GM12878 (cell line): ENCODE results near the gene DDR2. TPM values are rescaled to one million over a fixed set of nuclear protein-coding genes. Genes with fewer than 3 reads are reported as not detected.

Experiments used
- ATAC-seq: fragments of 200-7000 bp; cut with Tn5 transposase; 3 replicates; pipeline ENCODE4 v1.9.1; 2020; ENCODE audit warnings: mild to moderate bottlenecking, moderate library complexity
- BruUV-seq: library from RNA; stranded (reverse); fragments of 400-500 nt; replicated peaks from 2 replicates; lab custom pipeline; 2021; lab: Mats Ljungman, UMichigan
- CTCF ChIA-PET: fragments of 300-600 bp; sonication (Branson Sonifier 250); formaldehyde crosslinking; extraction: SDS; loops from one replicate; lab custom pipeline; 2021; ENCODE audit warnings: inconsistent platforms; lab: Yijun Ruan, JAX
- POLR2A ChIA-PET: fragments of 350-600 bp; formaldehyde crosslinking; extraction: SDS; loops from one replicate; lab custom pipeline; 2021; ENCODE audit warnings: inconsistent platforms; lab: Charles Lee
- RAD21 ChIA-PET: fragments of 300-600 bp; sonication (Branson Sonifier 250); formaldehyde crosslinking; loops from one replicate; lab custom pipeline; 2023; ENCODE audit warnings: antibody characterized with exemption; ENCODE audit not compliant: unreplicated experiment; lab: Charles Lee
- SMC1A ChIA-PET: fragments of 300-600 bp; sonication (Branson Sonifier 250); formaldehyde crosslinking; loops from one replicate; lab custom pipeline; 2023; ENCODE audit not compliant: unreplicated experiment, uncharacterized antibody; lab: Charles Lee
- DNase-seq: peaks from one replicate; pipeline ENCODE4 v3.0.0-alpha.2; 2011; ENCODE audit warnings: low read depth, low spot score
- FAIRE-seq: peaks from 3 replicates; lab custom pipeline; 2011; peaks lifted over from hg19 to GRCh38; lab: Jason Lieb, UNC
- H2AFZ ChIP-seq: 2 replicates; pipeline ENCODE4 v1.6.0; 2011; ENCODE audit warnings: low read depth, low read length, control low read depth; ENCODE audit not compliant: control insufficient read depth
- H3K27ac ChIP-seq: 2 replicates; pipeline ENCODE4 v1.5.1; 2011; ENCODE audit warnings: control low read depth; ENCODE audit not compliant: control insufficient read depth, insufficient read depth
- H3K27me3 ChIP-seq, 2 experiments: replicated peaks in 1 of 2; 2 replicates each; pipeline versions ENCODE4 v1.6.0 to v1.6.1; 2011; ENCODE audit warnings: low read length in 1 of 2; ENCODE audit not compliant: control insufficient read depth in 2 of 2, insufficient read depth in 2 of 2
- H3K36me3 ChIP-seq, 2 experiments: 2 replicates each; pipeline ENCODE4 v1.5.1; 2011; ENCODE audit warnings: low read length in 1 of 2; ENCODE audit not compliant: control insufficient read depth in 2 of 2, insufficient read depth in 2 of 2
- H3K4me1 ChIP-seq: 2 replicates; pipeline ENCODE4 v1.6.1; 2011; ENCODE audit warnings: mild to moderate bottlenecking, low read length, moderate library complexity, mixed read lengths; ENCODE audit not compliant: control insufficient read depth, insufficient read depth
- H3K4me2 ChIP-seq: 2 replicates; pipeline ENCODE4 v1.6.0; 2011; ENCODE audit warnings: control low read depth; ENCODE audit not compliant: control insufficient read depth, insufficient read depth
- H3K4me3 ChIP-seq: fragments of 200-600 bp; sonication (generic); 2 replicates; pipeline ENCODE4 v1.5.1; 2016
- H3K79me2 ChIP-seq: 2 replicates; pipeline ENCODE4 v1.6.0; 2011; ENCODE audit warnings: low read length; ENCODE audit not compliant: control insufficient read depth, insufficient read depth
- H3K9ac ChIP-seq: 2 replicates; pipeline ENCODE4 v1.8.0; 2011; ENCODE audit warnings: low read length, control low read depth, mixed read lengths; ENCODE audit not compliant: control insufficient read depth, insufficient read depth
- H3K9me3 ChIP-seq: replicated peaks from 3 replicates; pipeline ENCODE4 v1.5.1; 2011; ENCODE audit warnings: mild to moderate bottlenecking, low read length; ENCODE audit not compliant: control insufficient read depth, insufficient read depth
- H4K20me1 ChIP-seq: 2 replicates; pipeline ENCODE4 v1.6.0; 2011; ENCODE audit not compliant: control insufficient read depth, insufficient read depth
- CBX3 ChIP-seq: fragments of 200-600 bp; sonication (generic); IDR thresholded peaks from 2 replicates; pipeline ENCODE4 v1.6.1; 2016; ENCODE audit warnings: low read depth, borderline replicate concordance
- CBX5 ChIP-seq: sonication (generic); IDR thresholded peaks from 2 replicates; pipeline ENCODE4 v1.6.1; 2016; ENCODE audit warnings: low read depth, moderate library complexity, mild to moderate bottlenecking, inconsistent platforms
- CTCF ChIP-seq, 3 experiments: IDR thresholded peaks in 2 of 3; conservative IDR thresholded peaks in 1 of 3; 2 replicates each; pipeline ENCODE4 v1.5.1; 2011; ENCODE audit warnings: low read depth in 3 of 3, low read length in 3 of 3, mild to moderate bottlenecking in 3 of 3, control low read depth in 2 of 3, moderate library complexity in 2 of 3, inconsistent platforms in 1 of 3, mixed read lengths in 1 of 3; ENCODE audit not compliant: control insufficient read depth in 2 of 3, insufficient read depth in 1 of 3; ENCODE audit errors: extremely low read depth in 1 of 3
- CUX1 ChIP-seq: IDR thresholded peaks from 2 replicates; pipeline ENCODE4 v1.6.1; 2012; ENCODE audit warnings: improper control_type of control experiment, low read depth, low read length; ENCODE audit not compliant: insufficient replicate concordance
- DPF2 ChIP-seq: fragments of 450-650 bp; IDR thresholded peaks from 2 replicates; pipeline ENCODE4 v1.6.1; 2017; ENCODE audit warnings: mild to moderate bottlenecking
- E4F1 ChIP-seq: fragments of 450-650 bp; IDR thresholded peaks from 2 replicates; pipeline ENCODE4 v1.6.1; 2018; ENCODE audit warnings: borderline replicate concordance, mild to moderate bottlenecking; ENCODE audit not compliant: partially characterized antibody
- IRF3 ChIP-seq: fragments of 450-650 bp; IDR thresholded peaks from 2 replicates; pipeline ENCODE4 v1.6.1; 2014; ENCODE audit warnings: mild to moderate bottlenecking
- NRF1 ChIP-seq: conservative IDR thresholded peaks from 2 replicates; pipeline ENCODE4 v1.6.1; 2011; ENCODE audit warnings: mild to moderate bottlenecking, low read depth, low read length, improper control_type of control experiment
- SMC3 ChIP-seq: IDR thresholded peaks from 2 replicates; pipeline ENCODE4 v1.6.1; 2011; ENCODE audit warnings: low read length, improper control_type of control experiment, borderline replicate concordance
- TAF1 ChIP-seq: IDR thresholded peaks from 2 replicates; pipeline ENCODE4 v1.6.1; 2011; ENCODE audit warnings: mild to moderate bottlenecking, low read depth, low read length, borderline replicate concordance
- TBL1XR1 ChIP-seq: IDR thresholded peaks from 2 replicates; pipeline ENCODE4 v1.6.1; 2012; ENCODE audit warnings: low read depth, low read length, improper control_type of control experiment
- WGBS: methylation state at CpG from one replicate; pipeline ENCODE4 v1.1.6; 2016; ENCODE audit warnings: low lambda C conversion rate; ENCODE audit not compliant: insufficient replicate concordance, insufficient coverage; ENCODE audit errors: missing lambda C conversion rate; 5-methylcytosine and 5-hydroxymethylcytosine counted together
- in situ Hi-C: fragments of 300-500 bp; cut with MboI; formaldehyde crosslinking; loops from 9 replicates; pipeline ENCODE4 v1.14.3; 2018; ENCODE audit warnings: mixed read lengths
- intact Hi-C: fragments of 100-400 bp; cut with micrococcal nuclease; formaldehyde crosslinking; loops from one replicate; pipeline ENCODE4 v1.14.2; 2022; ENCODE audit not compliant: unreplicated experiment
- polyA plus RNA-seq, 11 experiments: library from polyadenylated mRNA; depleted of rRNA in 4 of 11; unstranded in 6 of 11; stranded (reverse) in 5 of 11; fragments of >200 nt; fragmentation: Nextera tagmentation in 4 of 11; fragmentation: Illumina TruSeq in 1 of 11; extraction: Ambion mirVana in 4 of 11; extraction: Trizol in 1 of 11; gene quantifications; 1 replicate in 1 of 11; 2 replicates in 10 of 11; pipeline versions ENCODE4 v1.2.1 to v1.2.3, GENCODE V29; 2011 to 2016; ENCODE audit warnings: inconsistent platforms in 2 of 11, missing spikeins in 2 of 11, low read depth in 1 of 11
- total RNA-seq, 4 experiments: library from RNA; depleted of rRNA in 3 of 4; stranded (reverse); fragments of >200 nt in 3 of 4; fragmentation: Illumina TruSeq in 1 of 4; extraction: Trizol in 1 of 4; gene quantifications; 2 replicates each; pipeline versions ENCODE4 v1.2.1 to v1.2.3, GENCODE V29; 2013 to 2021

The DDR2 gene
- total and polyA plus RNA-seq, 10 of the 15 experiments (the other 5 are each of a cell fraction or from before 2014, with no cell fraction given), result 1.9 to 8.8 (median 5.5) TPM

- TF ChIP-seq NRF1, result no peak
Measured at GRCh38 chr1:162708286-162708685, 76.0 kb downstream of the DDR2 start (continued).

GRCh38 chr1:162709132-162709860 is 77.0 kb downstream of the DDR2 start:
- 94% methylated on average over 4 of the region's 4 CpGs for WGBS
- RAD21 ChIA-PET, result no interaction called here
- BruUV-seq, result no TSS peak
- in situ Hi-C loops, result no loop called here
- no peak overlapping the region for H3K9ac ChIP-seq
- CTCF ChIA-PET, result no interaction called here
- DNase-seq (no peak), ATAC-seq (no peak), FAIRE-seq (no peak)
- H3K9me3 ChIP-seq, result no peaks in the 10 kb centered on the region
- H3K4me3 ChIP-seq, result no peak overlapping the region
- no peak overlapping the region for H3K4me2 ChIP-seq
- no peak overlapping the region for H3K27ac ChIP-seq
- SMC1A ChIA-PET, result interaction anchor here (1.3 to 5.8 kb wide), 2 partner anchors 8 to 48 kb away, joined by 3 to 28 read pairs; no protein-coding TSS in a partner anchor
- POLR2A ChIA-PET, result no interaction called here
- H3K36me3 ChIP-seq, result no peaks in the 10 kb centered on the region
- no peaks in the 10 kb centered on the region for H3K79me2 ChIP-seq
- no peaks in the 10 kb centered on the region for H3K4me1 ChIP-seq
- no peak overlapping the region for H2AFZ ChIP-seq
- intact Hi-C loops, result no loop called here
- H4K20me1 ChIP-seq, result no peaks in the 10 kb centered on the region
- H3K27me3 ChIP-seq, result no peaks in the 10 kb centered on the region
- TF ChIP-seq IRF3 (no peak), E4F1 (no peak), SMC3 (no peak), TAF1 (no peak), CUX1 (no peak), CBX3 (no peak), CBX5 (no peak), DPF2 (no peak), TBL1XR1 (no peak), CTCF (IDR thresholded peaks at IDR 0.05 in 2 of 3, conservative IDR thresholded peaks at IDR 0.05 in 1 of 3; ENCODE audit: control insufficient read depth in 2 of 3, extremely low read depth in 1 of 3, insufficient read depth in 1 of 3, low read depth in 3 of 3, low read length in 3 of 3) (no peak)
